GM23338 (cell line): Measurements from ENCODE around the gene SHCBP1L. TPM values are rescaled to one million over a fixed set of nuclear protein-coding genes. Genes with fewer than 3 reads are reported as not detected.

Experiments used
- ATAC-seq: fragments of 200-7000 bp; cut with Tn5 transposase; 3 replicates; pipeline ENCODE4 v1.9.1; 2020
- DNase-seq: peaks from one replicate; pipeline ENCODE4 v3.0.0-alpha.2; 2015; ENCODE audit warnings: low spot score
- H2AFZ ChIP-seq: fragments of 200-600 bp; sonication (generic); 2 replicates; pipeline ENCODE4 v1.8.0; 2016; ENCODE audit warnings: antibody characterized with exemption, mild to moderate bottlenecking, moderate library complexity
- H3F3A ChIP-seq: fragments of 200-600 bp; sonication (generic); replicated peaks from 2 replicates; pipeline ENCODE4 v1.8.0; 2017; ENCODE audit warnings: antibody characterized with exemption, mixed run types, low read depth
- H3K27ac ChIP-seq: fragments of 200-600 bp; sonication (generic); 2 replicates; pipeline ENCODE4 v1.6.1; 2016; ENCODE audit warnings: low read depth
- H3K27me3 ChIP-seq: fragments of 200-600 bp; sonication (generic); 2 replicates; pipeline ENCODE4 v1.8.0; 2016; ENCODE audit warnings: mild to moderate bottlenecking, mixed run types, moderate library complexity; ENCODE audit not compliant: insufficient read depth
- H3K36me3 ChIP-seq: fragments of 200-600 bp; sonication (generic); 2 replicates; pipeline ENCODE4 v1.8.0; 2016; ENCODE audit warnings: mild to moderate bottlenecking; ENCODE audit not compliant: insufficient read depth
- H3K4me1 ChIP-seq: fragments of 200-600 bp; sonication (generic); 2 replicates; pipeline ENCODE4 v1.8.0; 2016; ENCODE audit warnings: mild to moderate bottlenecking, moderate library complexity; ENCODE audit not compliant: insufficient read depth
- H3K4me2 ChIP-seq: fragments of 200-600 bp; sonication (generic); 2 replicates; pipeline ENCODE4 v1.7.1; 2017; ENCODE audit warnings: mixed run types
- H3K4me3 ChIP-seq: fragments of 200-600 bp; sonication (generic); 2 replicates; pipeline ENCODE4 v1.6.1; 2016; ENCODE audit warnings: mixed run types
- H3K79me2 ChIP-seq: fragments of 200-600 bp; sonication (generic); replicated peaks from 2 replicates; pipeline ENCODE4 v1.8.0; 2017; ENCODE audit warnings: mild to moderate bottlenecking; ENCODE audit not compliant: insufficient read depth
- H3K9me2 ChIP-seq: fragments of 200-600 bp; sonication (generic); 2 replicates; pipeline ENCODE4 v1.8.0; 2017; ENCODE audit not compliant: insufficient read depth
- H4K20me1 ChIP-seq: fragments of 200-600 bp; sonication (generic); replicated peaks from 2 replicates; pipeline ENCODE4 v1.8.0; 2017; ENCODE audit warnings: mild to moderate bottlenecking; ENCODE audit not compliant: insufficient read depth
- H3K27ac Mint-ChIP-seq: 2 replicates; pipeline ENCODE4 v1.8.0; 2020; ENCODE audit warnings: inconsistent platforms, mild to moderate bottlenecking, moderate library complexity, mixed read lengths
- H3K27me3 Mint-ChIP-seq: 3 replicates; pipeline ENCODE4 v1.8.0; 2022; ENCODE audit warnings: low read depth, mild to moderate bottlenecking, moderate library complexity, mixed read lengths, inconsistent platforms; ENCODE audit not compliant: insufficient read depth, poor library complexity
- H3K36me3 Mint-ChIP-seq: 3 replicates; pipeline ENCODE4 v1.8.0; 2021; ENCODE audit warnings: low read depth, mild to moderate bottlenecking, inconsistent platforms, moderate library complexity, mixed read lengths
- H3K4me1 Mint-ChIP-seq: 3 replicates; pipeline ENCODE4 v1.8.0; 2020; ENCODE audit warnings: mild to moderate bottlenecking, inconsistent platforms, mixed read lengths
- H3K4me3 Mint-ChIP-seq: 3 replicates; pipeline ENCODE4 v1.8.0; 2021; ENCODE audit warnings: moderate library complexity, mild to moderate bottlenecking, inconsistent platforms, mixed read lengths
- H3K9me3 Mint-ChIP-seq: 3 replicates; pipeline ENCODE4 v1.8.0; 2020; ENCODE audit warnings: moderate library complexity, mild to moderate bottlenecking, inconsistent platforms, mixed read lengths
- CREB1 ChIP-seq: fragments of 250-450 bp; sonication (Bioruptor Pico); IDR thresholded peaks from 2 replicates; pipeline ENCODE4 v1.5.0; 2020; ENCODE audit warnings: low read depth, mild to moderate bottlenecking, moderate library complexity
- ETS1 ChIP-seq: IDR thresholded peaks from 2 replicates; pipeline ENCODE4 v1.6.1; 2016; ENCODE audit warnings: antibody characterized with exemption
- EZH2 ChIP-seq: fragments of 200-600 bp; sonication (generic); IDR thresholded peaks from one replicate; pipeline ENCODE4 v1.8.0; 2017; ENCODE audit warnings: antibody characterized with exemption, mild to moderate bottlenecking, low read depth; ENCODE audit not compliant: unreplicated experiment
- EZH2phosphoT487 ChIP-seq: fragments of 200-600 bp; sonication (generic); IDR thresholded peaks from one replicate; pipeline ENCODE4 v1.8.1; 2018; ENCODE audit warnings: antibody characterized with exemption; ENCODE audit not compliant: unreplicated experiment
- JUNB ChIP-seq: IDR thresholded peaks from one replicate; pipeline ENCODE4 v1.6.1; 2016; ENCODE audit warnings: antibody characterized with exemption; ENCODE audit not compliant: unreplicated experiment
- NANOG ChIP-seq: IDR thresholded peaks from 2 replicates; pipeline ENCODE4 v1.6.1; 2016; ENCODE audit warnings: antibody characterized with exemption, borderline replicate concordance
- POLR2AphosphoS5 ChIP-seq: IDR thresholded peaks from 2 replicates; pipeline ENCODE4 v1.6.1; 2016; ENCODE audit warnings: antibody characterized with exemption, low read depth
- STAT1 ChIP-seq: IDR thresholded peaks from one replicate; pipeline ENCODE4 v1.6.1; 2016; ENCODE audit warnings: antibody characterized with exemption; ENCODE audit not compliant: unreplicated experiment
- ZNF114 ChIP-seq: fragments of 250-450 bp; sonication (Bioruptor Pico); IDR thresholded peaks from 2 replicates; pipeline ENCODE4 v1.5.0; 2020; ENCODE audit warnings: mild to moderate bottlenecking, moderate library complexity
- ZNF331 ChIP-seq: fragments of 250-450 bp; sonication (Bioruptor Pico); IDR thresholded peaks from 2 replicates; pipeline ENCODE4 v1.5.0; 2020; ENCODE audit warnings: low read depth, mild to moderate bottlenecking, moderate library complexity
- polyA plus RNA-seq: library from polyadenylated mRNA; unstranded; fragments of >200 nt; fragmentation: Nextera tagmentation; extraction: Ambion mirVana; gene quantifications from 2 replicates; pipeline ENCODE4 v1.2.1, GENCODE V29; 2016
- total RNA-seq: library from RNA; depleted of rRNA; stranded (reverse); fragments of >200 nt; shearing (Covaris generic); gene quantifications from 2 replicates; pipeline ENCODE4 v1.2.3, GENCODE V29; 2014
- TF ChIP-seq, protein P1 (sequence below), 2 experiments: fragments of 200-600 bp in 1 of 2; sonication (generic) in 1 of 2; conservative IDR thresholded peaks; 2 replicates each; pipeline versions ENCODE4 v1.5.1 to v1.6.1; 2016 to 2017; ENCODE audit warnings: antibody characterized with exemption in 2 of 2, low read depth in 2 of 2, mild to moderate bottlenecking in 2 of 2, moderate library complexity in 1 of 2
- TF ChIP-seq, protein P2 (sequence below): fragments of 250-450 bp; sonication (Bioruptor Pico); IDR thresholded peaks from 2 replicates; pipeline ENCODE4 v1.5.0; 2020; ENCODE audit warnings: mild to moderate bottlenecking, moderate library complexity
- TF ChIP-seq, protein P3 (sequence below): IDR thresholded peaks from one replicate; pipeline ENCODE4 v1.6.1; 2018; ENCODE audit warnings: antibody characterized with exemption; ENCODE audit not compliant: unreplicated experiment

SHCBP1L gene
- total and polyA plus RNA-seq, 2 experiments from 2014 or later: not detected

DNA sequence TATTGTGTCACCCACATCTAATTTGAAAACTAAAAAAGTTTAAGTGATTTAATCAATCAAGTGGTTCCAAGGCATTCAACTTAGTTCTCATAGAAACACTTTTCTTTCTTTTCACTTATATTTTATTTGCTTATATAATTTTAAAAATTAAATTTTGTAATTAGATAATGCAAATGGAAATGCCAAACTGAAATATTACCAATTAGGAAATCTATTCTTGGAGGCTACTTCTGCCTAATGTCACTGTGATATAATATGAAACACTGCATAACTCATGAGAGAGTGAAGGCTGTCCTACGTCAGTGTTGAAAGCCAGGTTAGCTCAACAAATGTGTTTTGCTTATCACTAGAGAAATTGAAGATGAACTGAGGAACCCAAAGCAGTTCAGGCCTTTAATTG, 18.3 kb upstream of the SHCBP1L start:
- H3K4me3 ChIP-seq: no peak overlapping the region
- H3K27me3 ChIP-seq: no peaks in the 10 kb centered on the region
- H3K4me3 Mint-ChIP-seq: no peak overlapping the region
- H3F3A ChIP-seq: no peaks in the 10 kb centered on the region
- TF ChIP-seq, protein P1, sequence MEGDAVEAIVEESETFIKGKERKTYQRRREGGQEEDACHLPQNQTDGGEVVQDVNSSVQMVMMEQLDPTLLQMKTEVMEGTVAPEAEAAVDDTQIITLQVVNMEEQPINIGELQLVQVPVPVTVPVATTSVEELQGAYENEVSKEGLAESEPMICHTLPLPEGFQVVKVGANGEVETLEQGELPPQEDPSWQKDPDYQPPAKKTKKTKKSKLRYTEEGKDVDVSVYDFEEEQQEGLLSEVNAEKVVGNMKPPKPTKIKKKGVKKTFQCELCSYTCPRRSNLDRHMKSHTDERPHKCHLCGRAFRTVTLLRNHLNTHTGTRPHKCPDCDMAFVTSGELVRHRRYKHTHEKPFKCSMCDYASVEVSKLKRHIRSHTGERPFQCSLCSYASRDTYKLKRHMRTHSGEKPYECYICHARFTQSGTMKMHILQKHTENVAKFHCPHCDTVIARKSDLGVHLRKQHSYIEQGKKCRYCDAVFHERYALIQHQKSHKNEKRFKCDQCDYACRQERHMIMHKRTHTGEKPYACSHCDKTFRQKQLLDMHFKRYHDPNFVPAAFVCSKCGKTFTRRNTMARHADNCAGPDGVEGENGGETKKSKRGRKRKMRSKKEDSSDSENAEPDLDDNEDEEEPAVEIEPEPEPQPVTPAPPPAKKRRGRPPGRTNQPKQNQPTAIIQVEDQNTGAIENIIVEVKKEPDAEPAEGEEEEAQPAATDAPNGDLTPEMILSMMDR (conservative IDR thresholded peaks at IDR 0.05; ENCODE audit: low read depth in 2 of 2): no peak
- TF ChIP-seq CREB1: no peak
- no peak for TF ChIP-seq STAT1
- TF ChIP-seq EZH2phosphoT487: no peak
- TF ChIP-seq, protein P2, sequence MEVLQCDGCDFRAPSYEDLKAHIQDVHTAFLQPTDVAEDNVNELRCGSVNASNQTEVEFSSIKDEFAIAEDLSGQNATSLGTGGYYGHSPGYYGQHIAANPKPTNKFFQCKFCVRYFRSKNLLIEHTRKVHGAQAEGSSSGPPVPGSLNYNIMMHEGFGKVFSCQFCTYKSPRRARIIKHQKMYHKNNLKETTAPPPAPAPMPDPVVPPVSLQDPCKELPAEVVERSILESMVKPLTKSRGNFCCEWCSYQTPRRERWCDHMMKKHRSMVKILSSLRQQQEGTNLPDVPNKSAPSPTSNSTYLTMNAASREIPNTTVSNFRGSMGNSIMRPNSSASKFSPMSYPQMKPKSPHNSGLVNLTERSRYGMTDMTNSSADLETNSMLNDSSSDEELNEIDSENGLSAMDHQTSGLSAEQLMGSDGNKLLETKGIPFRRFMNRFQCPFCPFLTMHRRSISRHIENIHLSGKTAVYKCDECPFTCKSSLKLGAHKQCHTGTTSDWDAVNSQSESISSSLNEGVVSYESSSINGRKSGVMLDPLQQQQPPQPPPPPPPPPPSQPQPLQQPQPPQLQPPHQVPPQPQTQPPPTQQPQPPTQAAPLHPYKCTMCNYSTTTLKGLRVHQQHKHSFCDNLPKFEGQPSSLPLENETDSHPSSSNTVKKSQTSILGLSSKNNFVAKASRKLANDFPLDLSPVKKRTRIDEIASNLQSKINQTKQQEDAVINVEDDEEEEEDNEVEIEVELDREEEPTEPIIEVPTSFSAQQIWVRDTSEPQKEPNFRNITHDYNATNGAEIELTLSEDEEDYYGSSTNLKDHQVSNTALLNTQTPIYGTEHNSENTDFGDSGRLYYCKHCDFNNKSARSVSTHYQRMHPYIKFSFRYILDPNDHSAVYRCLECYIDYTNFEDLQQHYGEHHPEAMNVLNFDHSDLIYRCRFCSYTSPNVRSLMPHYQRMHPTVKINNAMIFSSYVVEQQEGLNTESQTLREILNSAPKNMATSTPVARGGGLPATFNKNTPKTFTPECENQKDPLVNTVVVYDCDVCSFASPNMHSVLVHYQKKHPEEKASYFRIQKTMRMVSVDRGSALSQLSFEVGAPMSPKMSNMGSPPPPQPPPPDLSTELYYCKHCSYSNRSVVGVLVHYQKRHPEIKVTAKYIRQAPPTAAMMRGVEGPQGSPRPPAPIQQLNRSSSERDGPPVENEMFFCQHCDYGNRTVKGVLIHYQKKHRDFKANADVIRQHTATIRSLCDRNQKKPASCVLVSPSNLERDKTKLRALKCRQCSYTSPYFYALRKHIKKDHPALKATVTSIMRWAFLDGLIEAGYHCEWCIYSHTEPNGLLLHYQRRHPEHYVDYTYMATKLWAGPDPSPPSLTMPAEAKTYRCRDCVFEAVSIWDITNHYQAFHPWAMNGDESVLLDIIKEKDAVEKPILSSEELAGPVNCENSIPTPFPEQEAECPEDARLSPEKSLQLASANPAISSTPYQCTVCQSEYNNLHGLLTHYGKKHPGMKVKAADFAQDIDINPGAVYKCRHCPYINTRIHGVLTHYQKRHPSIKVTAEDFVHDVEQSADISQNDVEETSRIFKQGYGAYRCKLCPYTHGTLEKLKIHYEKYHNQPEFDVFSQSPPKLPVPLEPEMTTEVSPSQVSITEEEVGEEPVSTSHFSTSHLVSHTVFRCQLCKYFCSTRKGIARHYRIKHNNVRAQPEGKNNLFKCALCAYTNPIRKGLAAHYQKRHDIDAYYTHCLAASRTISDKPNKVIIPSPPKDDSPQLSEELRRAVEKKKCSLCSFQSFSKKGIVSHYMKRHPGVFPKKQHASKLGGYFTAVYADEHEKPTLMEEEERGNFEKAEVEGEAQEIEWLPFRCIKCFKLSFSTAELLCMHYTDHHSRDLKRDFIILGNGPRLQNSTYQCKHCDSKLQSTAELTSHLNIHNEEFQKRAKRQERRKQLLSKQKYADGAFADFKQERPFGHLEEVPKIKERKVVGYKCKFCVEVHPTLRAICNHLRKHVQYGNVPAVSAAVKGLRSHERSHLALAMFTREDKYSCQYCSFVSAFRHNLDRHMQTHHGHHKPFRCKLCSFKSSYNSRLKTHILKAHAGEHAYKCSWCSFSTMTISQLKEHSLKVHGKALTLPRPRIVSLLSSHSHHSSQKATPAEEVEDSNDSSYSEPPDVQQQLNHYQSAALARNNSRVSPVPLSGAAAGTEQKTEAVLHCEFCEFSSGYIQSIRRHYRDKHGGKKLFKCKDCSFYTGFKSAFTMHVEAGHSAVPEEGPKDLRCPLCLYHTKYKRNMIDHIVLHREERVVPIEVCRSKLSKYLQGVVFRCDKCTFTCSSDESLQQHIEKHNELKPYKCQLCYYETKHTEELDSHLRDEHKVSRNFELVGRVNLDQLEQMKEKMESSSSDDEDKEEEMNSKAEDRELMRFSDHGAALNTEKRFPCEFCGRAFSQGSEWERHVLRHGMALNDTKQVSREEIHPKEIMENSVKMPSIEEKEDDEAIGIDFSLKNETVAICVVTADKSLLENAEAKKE (CRISPR knock-in tag): no peak
- TF ChIP-seq, protein P3, sequence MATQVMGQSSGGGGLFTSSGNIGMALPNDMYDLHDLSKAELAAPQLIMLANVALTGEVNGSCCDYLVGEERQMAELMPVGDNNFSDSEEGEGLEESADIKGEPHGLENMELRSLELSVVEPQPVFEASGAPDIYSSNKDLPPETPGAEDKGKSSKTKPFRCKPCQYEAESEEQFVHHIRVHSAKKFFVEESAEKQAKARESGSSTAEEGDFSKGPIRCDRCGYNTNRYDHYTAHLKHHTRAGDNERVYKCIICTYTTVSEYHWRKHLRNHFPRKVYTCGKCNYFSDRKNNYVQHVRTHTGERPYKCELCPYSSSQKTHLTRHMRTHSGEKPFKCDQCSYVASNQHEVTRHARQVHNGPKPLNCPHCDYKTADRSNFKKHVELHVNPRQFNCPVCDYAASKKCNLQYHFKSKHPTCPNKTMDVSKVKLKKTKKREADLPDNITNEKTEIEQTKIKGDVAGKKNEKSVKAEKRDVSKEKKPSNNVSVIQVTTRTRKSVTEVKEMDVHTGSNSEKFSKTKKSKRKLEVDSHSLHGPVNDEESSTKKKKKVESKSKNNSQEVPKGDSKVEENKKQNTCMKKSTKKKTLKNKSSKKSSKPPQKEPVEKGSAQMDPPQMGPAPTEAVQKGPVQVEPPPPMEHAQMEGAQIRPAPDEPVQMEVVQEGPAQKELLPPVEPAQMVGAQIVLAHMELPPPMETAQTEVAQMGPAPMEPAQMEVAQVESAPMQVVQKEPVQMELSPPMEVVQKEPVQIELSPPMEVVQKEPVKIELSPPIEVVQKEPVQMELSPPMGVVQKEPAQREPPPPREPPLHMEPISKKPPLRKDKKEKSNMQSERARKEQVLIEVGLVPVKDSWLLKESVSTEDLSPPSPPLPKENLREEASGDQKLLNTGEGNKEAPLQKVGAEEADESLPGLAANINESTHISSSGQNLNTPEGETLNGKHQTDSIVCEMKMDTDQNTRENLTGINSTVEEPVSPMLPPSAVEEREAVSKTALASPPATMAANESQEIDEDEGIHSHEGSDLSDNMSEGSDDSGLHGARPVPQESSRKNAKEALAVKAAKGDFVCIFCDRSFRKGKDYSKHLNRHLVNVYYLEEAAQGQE: no peak
- TF ChIP-seq NANOG: no peak
- no peak for TF ChIP-seq ETS1
- no peak for TF ChIP-seq ZNF114 (CRISPR knock-in tag)
- no peak for TF ChIP-seq ZNF331
- TF ChIP-seq POLR2AphosphoS5: no peak
- no peak for TF ChIP-seq JUNB
- TF ChIP-seq EZH2: no peak
- H3K79me2 ChIP-seq: no peaks in the 10 kb centered on the region
- H3K4me2 ChIP-seq: no peak overlapping the region
- no peak overlapping the region for H2AFZ ChIP-seq
- H3K4me1 Mint-ChIP-seq: no peaks in the 10 kb centered on the region
- H3K9me2 ChIP-seq: no peaks in the 10 kb centered on the region
- no peaks in the 10 kb centered on the region for H3K9me3 Mint-ChIP-seq
- H3K4me1 ChIP-seq: no peaks in the 10 kb centered on the region
- H3K36me3 Mint-ChIP-seq: no peaks in the 10 kb centered on the region
- H3K36me3 ChIP-seq: no peaks in the 10 kb centered on the region
- H3K27ac Mint-ChIP-seq: no peak overlapping the region
- ATAC-seq (no peak), DNase-seq (no peak)
- no peaks in the 10 kb centered on the region for H4K20me1 ChIP-seq
- peaks cover 2% of the 10 kb centered on the region for H3K27me3 Mint-ChIP-seq
- no peak overlapping the region for H3K27ac ChIP-seq
